Neural progenitor cell (in vitro differentiated cells): Measurements from ENCODE around the gene MME.

ENCODE experiments used
- CTCF ChIP-seq: fragments of 200-600 bp; sonication (generic); IDR thresholded peaks from 2 replicates; pipeline ENCODE4 v1.5.1; 2017; ENCODE audit warnings: antibody characterized with exemption, mild to moderate bottlenecking
- EZH2phosphoT487 ChIP-seq: fragments of 200-600 bp; sonication (generic); IDR thresholded peaks from 2 replicates; pipeline ENCODE4 v1.6.1; 2017; ENCODE audit warnings: antibody characterized with exemption

DNA sequence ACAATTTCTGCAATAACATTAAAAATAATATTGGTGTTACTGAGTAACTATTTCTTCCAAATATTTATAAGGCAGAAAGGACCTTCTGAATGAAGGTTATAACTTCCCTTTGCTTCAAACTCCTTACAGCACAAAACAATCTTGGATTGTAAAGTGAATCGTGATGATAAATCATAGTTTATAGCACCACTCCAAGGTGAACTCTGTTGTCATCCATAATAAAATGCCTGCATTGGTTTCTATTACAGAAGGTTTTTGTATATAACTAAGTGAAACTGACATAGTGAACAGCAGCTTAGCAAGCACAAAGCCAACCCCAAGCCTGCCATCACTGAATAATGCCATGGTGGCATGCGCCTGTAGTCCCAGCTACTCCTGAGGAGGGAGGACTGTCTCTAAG is 86.3 kb downstream of the MME start:
- TF ChIP-seq CTCF (no peak), EZH2phosphoT487 (no peak)
